K562 (cell line): ENCODE data around the gene EPHB1. TPM values are rescaled to one million over a fixed set of nuclear protein-coding genes. Genes with fewer than 3 reads are reported as not detected.
A peak's percentile ranks its signal among the peaks of the same experiment; 100 is the strongest.

Experiments
- ATAC-seq: fragments of 200-7000 bp; cut with Tn5 transposase; 3 replicates; pipeline ENCODE4 v1.9.1; 2020; ENCODE audit warnings: moderate library complexity
- BruUV-seq: library from RNA; stranded (reverse); fragments of 400-500 nt; replicated peaks from 2 replicates; lab custom pipeline; 2021; lab: Mats Ljungman, UMichigan
- CTCF ChIA-PET: fragments of 300-600 bp; formaldehyde crosslinking; extraction: SDS; loops from one replicate; lab custom pipeline; 2021; ENCODE audit warnings: low intra/inter-chr PET ratio; lab: Yijun Ruan, JAX
- POLR2A ChIA-PET: fragments of 300-600, 350-650 bp; sonication (Branson Sonifier 250); formaldehyde crosslinking; extraction: SDS; loops from one replicate; lab custom pipeline; 2021; ENCODE audit warnings: antibody characterized with exemption, inconsistent platforms; lab: Yijun Ruan, JAX
- DNase-seq, 4 experiments: peaks; one replicate each; pipeline versions ENCODE4 v3.0.0 to v3.0.0-alpha.2; 2011 to 2018; ENCODE audit warnings: low spot score in 3 of 4, mixed read lengths in 3 of 4; ENCODE audit errors: extremely low read depth in 1 of 4
- FAIRE-seq: peaks from 2 replicates; lab custom pipeline; 2011; peaks lifted over from hg19 to GRCh38; lab: Jason Lieb, UNC
- H2AFZ ChIP-seq: 2 replicates; pipeline ENCODE4 v1.6.0; 2011; ENCODE audit warnings: low read depth, low read length, control low read depth, inconsistent platforms
- H3K27ac ChIP-seq: fragments of 200-600 bp; 3 replicates; pipeline ENCODE4 v1.8.0; 2011; ENCODE audit warnings: low read depth, mild to moderate bottlenecking, control low read depth, inconsistent platforms, low read length, moderate library complexity, mixed read lengths; ENCODE audit errors: extremely low read depth
- H3K27me3 ChIP-seq, 2 experiments: fragments of 300-600 bp in 1 of 2; 2 replicates in 1 of 2; 3 replicates in 1 of 2; pipeline versions ENCODE4 v1.6.0 to v1.8.0; 2011; ENCODE audit warnings: inconsistent platforms in 2 of 2, low read length in 2 of 2, mild to moderate bottlenecking in 1 of 2, mixed read lengths in 1 of 2, moderate library complexity in 1 of 2; ENCODE audit not compliant: control insufficient read depth in 2 of 2, insufficient read depth in 2 of 2
- H3K36me3 ChIP-seq: fragments of 300-600 bp; 3 replicates; pipeline ENCODE4 v1.8.0; 2011; ENCODE audit warnings: mild to moderate bottlenecking, low read length, inconsistent platforms; ENCODE audit not compliant: control insufficient read depth, insufficient read depth
- H3K4me1 ChIP-seq, 2 experiments: fragments of 200-600 bp in 1 of 2; replicated peaks in 1 of 2; 2 replicates in 1 of 2; 3 replicates in 1 of 2; pipeline versions ENCODE4 v1.5.1 to v1.8.0; 2011; ENCODE audit warnings: inconsistent platforms in 2 of 2, low read length in 2 of 2, mild to moderate bottlenecking in 1 of 2, mixed read lengths in 1 of 2, moderate library complexity in 1 of 2; ENCODE audit not compliant: control insufficient read depth in 2 of 2, insufficient read depth in 2 of 2
- H3K4me2 ChIP-seq: 2 replicates; pipeline ENCODE4 v1.6.1; 2011; ENCODE audit warnings: low read length, control low read depth, inconsistent platforms, mixed read lengths; ENCODE audit not compliant: insufficient read depth
- H3K4me3 ChIP-seq: fragments of 200-600 bp; sonication (generic), shearing (Covaris generic); 2 replicates; pipeline ENCODE4 v1.5.1; 2016; ENCODE audit warnings: control low read depth, inconsistent platforms
- H3K79me2 ChIP-seq: fragments of 200-600 bp; 3 replicates; pipeline ENCODE4 v1.8.0; 2011; ENCODE audit warnings: low read length, inconsistent platforms; ENCODE audit not compliant: control insufficient read depth, insufficient read depth
- H3K9ac ChIP-seq, 2 experiments: 2 replicates each; pipeline versions ENCODE4 v1.6.0 to v1.6.1; 2011; ENCODE audit warnings: low read depth in 2 of 2, low read length in 2 of 2, control low read depth in 1 of 2, inconsistent platforms in 1 of 2, mild to moderate bottlenecking in 1 of 2, mixed read lengths in 1 of 2; ENCODE audit not compliant: insufficient read depth in 1 of 2
- H3K9me1 ChIP-seq: one replicate; pipeline ENCODE4 v1.6.0; 2011; ENCODE audit warnings: inconsistent platforms, mild to moderate bottlenecking, low read length, moderate library complexity; ENCODE audit not compliant: control insufficient read depth, insufficient read depth
- H3K9me3 ChIP-seq: replicated peaks from 2 replicates; pipeline ENCODE4 v1.5.1; 2011; ENCODE audit warnings: low read depth, low read length, inconsistent platforms; ENCODE audit not compliant: control insufficient read depth, insufficient read depth
- H4K20me1 ChIP-seq: replicated peaks from 2 replicates; pipeline ENCODE4 v1.6.1; 2011; ENCODE audit warnings: low read length, inconsistent platforms, mixed read lengths; ENCODE audit not compliant: control insufficient read depth, insufficient read depth
- RAD21 ChIP-seq, 2 experiments: fragments of 250-450 bp in 1 of 2; fragments of 450-650 bp in 1 of 2; sonication (Bioruptor Pico) in 1 of 2; formaldehyde crosslinking in 1 of 2; IDR thresholded peaks in 1 of 2; conservative IDR thresholded peaks in 1 of 2; 2 replicates each; pipeline versions ENCODE4 v1.4.0 to v1.8.0; 2020 to 2022; ENCODE audit warnings: mild to moderate bottlenecking in 2 of 2, moderate library complexity in 1 of 2
- TOE1 ChIP-seq, 2 experiments: fragments of 450-650 bp in 1 of 2; sonication (generic) in 1 of 2; formaldehyde crosslinking in 1 of 2; IDR thresholded peaks; 2 replicates each; pipeline versions ENCODE4 v1.7.1 to v1.8.0; 2016 to 2022; ENCODE audit warnings: borderline replicate concordance in 2 of 2, mild to moderate bottlenecking in 2 of 2, antibody characterized with exemption in 1 of 2, inconsistent platforms in 1 of 2, low read depth in 1 of 2, missing genetic modification reagents in 1 of 2, moderate library complexity in 1 of 2
- ZNF316 ChIP-seq: fragments of 450-650 bp; IDR thresholded peaks from 2 replicates; pipeline ENCODE4 v1.6.1; 2016
- ZNF431 ChIP-seq: sonication (generic); formaldehyde crosslinking; IDR thresholded peaks from 2 replicates; pipeline ENCODE4 v1.8.0; 2022; ENCODE audit warnings: mild to moderate bottlenecking, missing genetic modification reagents
- in situ Hi-C: fragments of 300-500 bp; cut with MboI; formaldehyde crosslinking; loops from 4 replicates; pipeline ENCODE4 v1.15.0; 2018; ENCODE audit warnings: inconsistent platforms, mixed read lengths
- intact Hi-C: fragments of 100-400 bp; cut with micrococcal nuclease; formaldehyde crosslinking; loops from 2 replicates; pipeline ENCODE4 v1.14.2; 2022
- polyA plus RNA-seq, 8 experiments: library from polyadenylated mRNA; depleted of rRNA in 4 of 8; stranded (reverse) in 5 of 8; unstranded in 3 of 8; fragments of >200 nt; fragmentation: Nextera tagmentation in 2 of 8; fragmentation: Illumina TruSeq in 1 of 8; extraction: Ambion mirVana in 2 of 8; extraction: Trizol in 1 of 8; gene quantifications; 2 replicates each; pipeline versions ENCODE4 v1.2.1 to v1.2.3, GENCODE V29; 2011 to 2014; ENCODE audit warnings: inconsistent platforms in 1 of 8, missing spikeins in 1 of 8
- total RNA-seq, 7 experiments: library from RNA; depleted of rRNA in 6 of 7; stranded (reverse); fragments of >200 nt in 6 of 7; fragmentation: Illumina TruSeq in 2 of 7; extraction: Trizol in 2 of 7; gene quantifications; 2 replicates each; pipeline versions ENCODE4 v1.2.1 to v1.2.3, GENCODE V29; 2011 to 2021; ENCODE audit warnings: low replicate concordance in 1 of 7
- TF ChIP-seq, protein P1 (sequence below), 3 experiments: IDR thresholded peaks in 2 of 3; conservative IDR thresholded peaks in 1 of 3; 2 replicates each; pipeline ENCODE4 v1.5.1; 2011 to 2012; ENCODE audit warnings: low read length in 3 of 3, mild to moderate bottlenecking in 3 of 3, control low read depth in 2 of 3, improper control_type of control experiment in 1 of 3, inconsistent platforms in 1 of 3, low read depth in 1 of 3, mixed read lengths in 1 of 3, moderate library complexity in 1 of 3; ENCODE audit not compliant: insufficient read depth in 2 of 3

Gene EPHB1
- total and polyA plus RNA-seq, 9 of the 15 experiments (the other 6 are each of a cell fraction or from before 2014, with no cell fraction given): 0.29 TPM; not detected in 8

DNA sequence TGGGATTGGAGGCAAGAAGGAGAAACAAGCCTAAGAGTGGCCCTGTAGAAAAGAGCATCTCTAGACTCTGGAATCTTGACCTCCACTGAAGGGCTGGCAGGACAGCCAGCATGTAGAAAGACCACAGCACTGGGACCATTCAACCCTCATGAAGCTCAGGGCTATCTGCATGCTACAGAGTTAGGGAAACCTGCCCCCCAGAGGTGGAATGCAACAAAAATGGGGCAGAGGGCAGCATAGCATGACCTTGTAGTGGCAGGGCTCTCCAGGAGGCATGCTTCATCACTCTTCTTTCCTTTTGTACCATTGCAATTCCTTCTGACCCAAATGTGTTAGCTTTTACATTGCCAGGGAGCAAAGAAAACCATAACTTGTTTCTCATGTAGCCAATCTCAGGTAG, 445.4 kb downstream of the EPHB1 start:
- ATAC-seq (0 out of 3 replicates have a peak, but pooled peaks have one; percentile 33), FAIRE-seq (no peak)
- in situ Hi-C loops: no loop called here

More for the DNA sequence above, 445.4 kb downstream of the EPHB1 start:
- H4K20me1 ChIP-seq: no peaks in the 10 kb centered on the region
- H3K36me3 ChIP-seq: no peaks in the 10 kb centered on the region
- no peak for TF ChIP-seq ZNF431 (CRISPR knock-in tag)
- no peak for TF ChIP-seq ZNF316
- TF ChIP-seq, protein P1, sequence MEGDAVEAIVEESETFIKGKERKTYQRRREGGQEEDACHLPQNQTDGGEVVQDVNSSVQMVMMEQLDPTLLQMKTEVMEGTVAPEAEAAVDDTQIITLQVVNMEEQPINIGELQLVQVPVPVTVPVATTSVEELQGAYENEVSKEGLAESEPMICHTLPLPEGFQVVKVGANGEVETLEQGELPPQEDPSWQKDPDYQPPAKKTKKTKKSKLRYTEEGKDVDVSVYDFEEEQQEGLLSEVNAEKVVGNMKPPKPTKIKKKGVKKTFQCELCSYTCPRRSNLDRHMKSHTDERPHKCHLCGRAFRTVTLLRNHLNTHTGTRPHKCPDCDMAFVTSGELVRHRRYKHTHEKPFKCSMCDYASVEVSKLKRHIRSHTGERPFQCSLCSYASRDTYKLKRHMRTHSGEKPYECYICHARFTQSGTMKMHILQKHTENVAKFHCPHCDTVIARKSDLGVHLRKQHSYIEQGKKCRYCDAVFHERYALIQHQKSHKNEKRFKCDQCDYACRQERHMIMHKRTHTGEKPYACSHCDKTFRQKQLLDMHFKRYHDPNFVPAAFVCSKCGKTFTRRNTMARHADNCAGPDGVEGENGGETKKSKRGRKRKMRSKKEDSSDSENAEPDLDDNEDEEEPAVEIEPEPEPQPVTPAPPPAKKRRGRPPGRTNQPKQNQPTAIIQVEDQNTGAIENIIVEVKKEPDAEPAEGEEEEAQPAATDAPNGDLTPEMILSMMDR (IDR thresholded peaks at IDR 0.05 in 2 of 3, conservative IDR thresholded peaks at IDR 0.05 in 1 of 3; ENCODE audit: insufficient read depth in 2 of 3, low read depth in 1 of 3, low read length in 3 of 3): peak; percentile 7 to 32 (median 31); a peak in 3 of 6 replicates
- TF ChIP-seq TOE1 (IDR thresholded peaks at IDR 0.05; ENCODE audit: borderline replicate concordance): no peak
- TF ChIP-seq TOE1 (CRISPR knock-in tag; IDR thresholded peaks at IDR 0.05; ENCODE audit: borderline replicate concordance, low read depth): no peak
- TF ChIP-seq RAD21 (CRISPR knock-in tag; conservative IDR thresholded peaks at IDR 0.05 in 1 of 2, IDR thresholded peaks at IDR 0.05 in 1 of 2): 0 out of 4 replicates have a peak, but pooled peaks of 1 of the 2 experiments have one; percentile 18
- H3K27me3 ChIP-seq: no peaks in the 10 kb centered on the region
- no peak overlapping the region for H3K4me2 ChIP-seq
- no peak overlapping the region for H3K4me3 ChIP-seq
- H3K4me1 ChIP-seq: no peaks in the 10 kb centered on the region
- H3K79me2 ChIP-seq: no peaks in the 10 kb centered on the region
- BruUV-seq: no TSS peak
- H2AFZ ChIP-seq: no peak overlapping the region
- H3K9ac ChIP-seq: no peak overlapping the region
- H3K9me3 ChIP-seq: no peaks in the 10 kb centered on the region
- intact Hi-C loops: loop anchor here (10.0 kb wide), 1 partner anchor 446 kb away; the partner anchor contains the start of gene EPHB1
- peak in 3 of 4 experiments; percentile 9 to 11 (median 10) for DNase-seq
- CTCF ChIA-PET: no interaction called here
- H3K27ac ChIP-seq: no peak overlapping the region
- H3K9me1 ChIP-seq: no peaks in the 10 kb centered on the region
- POLR2A ChIA-PET: interaction anchor here (0.7 kb wide), 1 partner anchor 212 kb away, joined by 3 read pairs; no protein-coding TSS in a partner anchor
